GM12891 (cell line): ENCODE measurements around the gene SP8.

ENCODE experiments used
- POLR2AphosphoS5 ChIP-seq: IDR thresholded peaks from 2 replicates; pipeline ENCODE4 v1.6.1; 2011; ENCODE audit warnings: low read depth, low read length, control low read depth
- TAF1 ChIP-seq: IDR thresholded peaks from 2 replicates; pipeline ENCODE4 v1.6.1; 2011; ENCODE audit warnings: low read depth, low read length, control low read depth

GRCh38 chr7:20783125-20783699 lies 3.5 kb downstream of the SP8 start:
- TF ChIP-seq TAF1 (no peak), POLR2AphosphoS5 (no peak)
